ENCODE results near the gene MPO. TPM values are rescaled to one million over a fixed set of nuclear protein-coding genes. Genes with fewer than 3 reads are reported as not detected.

MPO gene
- total and polyA plus RNA-seq, 2 of the 4 experiments (the other 2 are of a cell fraction) = not detected

DNA sequence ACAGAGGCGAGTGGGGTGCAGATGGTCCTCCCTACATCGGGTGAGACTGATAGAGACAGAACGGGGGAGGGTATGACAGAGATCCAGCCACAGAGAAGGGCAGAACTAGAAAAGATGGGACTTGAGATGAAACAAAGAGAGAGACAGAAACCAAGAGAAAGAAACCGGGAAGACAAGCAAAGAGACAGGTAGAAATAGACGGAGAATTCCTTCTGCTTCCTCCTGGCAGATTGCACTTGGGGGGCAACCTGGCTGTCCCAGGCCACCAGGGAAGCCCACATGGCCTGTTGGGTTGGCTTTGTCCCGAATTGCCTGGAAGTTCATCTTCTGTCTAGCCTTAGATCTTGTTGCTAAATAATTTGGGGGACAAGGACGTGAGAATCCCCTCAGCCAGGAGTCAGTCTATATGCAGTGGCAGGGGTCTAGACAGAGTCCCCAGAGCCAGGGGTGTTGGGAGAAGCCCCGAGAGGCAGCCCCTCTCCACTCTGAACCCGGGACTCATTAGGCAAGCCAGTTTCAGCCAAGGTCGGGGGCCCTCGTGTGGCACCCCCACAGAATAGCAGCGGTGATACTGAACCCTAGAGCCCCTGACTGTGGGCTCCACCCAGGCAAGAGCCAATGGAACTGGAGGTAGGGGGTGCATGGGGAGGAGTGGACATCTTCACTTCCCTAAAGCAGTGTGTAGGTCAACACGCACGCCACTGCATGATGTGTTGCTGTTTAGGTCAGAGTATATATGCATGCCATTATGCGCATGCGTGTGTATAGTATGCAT is 48.5 kb upstream of the MPO start:
- ATAC-seq (ENCODE audit: low read depth) = peak; percentile 38; the same call in 1 of the 2 replicates
- H3K9me1 ChIP-seq (ENCODE audit: insufficient read depth, low read length) = peaks cover 7% of the 10 kb centered on the region; the same call in 1 of the 2 replicates
- no peak overlapping the region for H3K27ac ChIP-seq (ENCODE audit: insufficient read depth, low read length)
- H4K20me1 ChIP-seq (ENCODE audit: insufficient read depth, low read length) = no peaks in the 10 kb centered on the region
- no peak overlapping the region for H4K5ac ChIP-seq (ENCODE audit: low read depth, low read length)
- peak overlapping the region; percentile 38; the same call in 1 of the 2 replicates for H3K23ac ChIP-seq (ENCODE audit: low read depth, low read length)
- no TSS peak for BruUV-seq (replicated peaks)
- no peak overlapping the region for H2AFZ ChIP-seq (replicated peaks; ENCODE audit: low read length, poor library complexity)
- no peaks in the 10 kb centered on the region for H3K36me3 ChIP-seq (ENCODE audit: control insufficient read depth, insufficient read depth, low read length)
- H3K56ac ChIP-seq (ENCODE audit: extremely low read depth, insufficient read depth, low read length) = no peak overlapping the region
- POLR2A ChIA-PET (ENCODE audit: unreplicated experiment) = no interaction called here
- CTCF ChIA-PET = no interaction called here
- H4K91ac ChIP-seq (ENCODE audit: insufficient read depth, low read depth, low read length) = no peak overlapping the region
- H2AK9ac ChIP-seq (replicated peaks; ENCODE audit: low read depth, low read length, poor library complexity) = peak overlapping the region; percentile 37
- no peak overlapping the region for H3K18ac ChIP-seq (ENCODE audit: low read depth, low read length)
- no peak overlapping the region for H3K4ac ChIP-seq (ENCODE audit: low read depth, low read length)
- intact Hi-C loops (cut with micrococcal nuclease) (no loop called here), dilution Hi-C loops (cut with HindIII; ENCODE audit: low sequenced_read_pairs, unreplicated experiment) (no loop called here), in situ Hi-C loops (cut with MboI; ENCODE audit: low sequenced_read_pairs) (loop anchor here (25.0 kb wide), 1 partner anchor 467 kb away; the partner anchor contains the start of gene MRPS23)
- no peak overlapping the region for H2BK120ac ChIP-seq (ENCODE audit: low read depth, low read length)
- no peak overlapping the region for H3K9ac ChIP-seq (ENCODE audit: low read depth, low read length)
- H2BK5ac ChIP-seq (ENCODE audit: low read depth, low read length, poor library complexity, severe bottlenecking) = no peak overlapping the region
- 28% methylated on average over 9 of the region's 16 CpGs; no CpG with 5 or more reads in 1 of the 2 experiments for WGBS, 2 experiments (ENCODE audit: extremely low coverage in 2 of 2, insufficient read length in 1 of 2)
- H3K79me1 ChIP-seq (ENCODE audit: low read depth in 1 of 2, low read length in 2 of 2) = no peaks in the 10 kb centered on the region
- H3K4me3 ChIP-seq (ENCODE audit: insufficient read depth, low read depth, low read length) = no peak overlapping the region
- no peak overlapping the region for H2BK15ac ChIP-seq (ENCODE audit: low read depth, low read length)
- TF ChIP-seq SMC3 (IDR thresholded peaks at IDR 0.05; ENCODE audit: low read depth, low read length) = no peak
- TF ChIP-seq, protein P1, sequence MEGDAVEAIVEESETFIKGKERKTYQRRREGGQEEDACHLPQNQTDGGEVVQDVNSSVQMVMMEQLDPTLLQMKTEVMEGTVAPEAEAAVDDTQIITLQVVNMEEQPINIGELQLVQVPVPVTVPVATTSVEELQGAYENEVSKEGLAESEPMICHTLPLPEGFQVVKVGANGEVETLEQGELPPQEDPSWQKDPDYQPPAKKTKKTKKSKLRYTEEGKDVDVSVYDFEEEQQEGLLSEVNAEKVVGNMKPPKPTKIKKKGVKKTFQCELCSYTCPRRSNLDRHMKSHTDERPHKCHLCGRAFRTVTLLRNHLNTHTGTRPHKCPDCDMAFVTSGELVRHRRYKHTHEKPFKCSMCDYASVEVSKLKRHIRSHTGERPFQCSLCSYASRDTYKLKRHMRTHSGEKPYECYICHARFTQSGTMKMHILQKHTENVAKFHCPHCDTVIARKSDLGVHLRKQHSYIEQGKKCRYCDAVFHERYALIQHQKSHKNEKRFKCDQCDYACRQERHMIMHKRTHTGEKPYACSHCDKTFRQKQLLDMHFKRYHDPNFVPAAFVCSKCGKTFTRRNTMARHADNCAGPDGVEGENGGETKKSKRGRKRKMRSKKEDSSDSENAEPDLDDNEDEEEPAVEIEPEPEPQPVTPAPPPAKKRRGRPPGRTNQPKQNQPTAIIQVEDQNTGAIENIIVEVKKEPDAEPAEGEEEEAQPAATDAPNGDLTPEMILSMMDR (conservative IDR thresholded peaks at IDR 0.05; ENCODE audit: low read depth, low read length) = 0 out of 2 replicates have a peak, but pooled peaks have one; percentile 25
- no peak overlapping the region for H4K8ac ChIP-seq (ENCODE audit: low read depth in 2 of 2, low read length in 2 of 2)
- no peak overlapping the region; the same call in 1 of the 2 replicates for H3K4me2 ChIP-seq (ENCODE audit: low read depth, low read length)
- H3K27me3 ChIP-seq (ENCODE audit: control insufficient read depth, insufficient read depth, low read length) = peaks cover 5% of the 10 kb centered on the region; the same call in 1 of the 2 replicates
- H3K9me3 ChIP-seq (ENCODE audit: control insufficient read depth, insufficient read depth, low read length) = no peaks in the 10 kb centered on the region
- DNase-seq = no peak
- H2BK20ac ChIP-seq (ENCODE audit: low read depth, low read length) = no peak overlapping the region
- no peak overlapping the region for H3K14ac ChIP-seq (replicated peaks; ENCODE audit: low read depth, low read length)
- peaks cover 8% of the 10 kb centered on the region for H3K4me1 ChIP-seq (ENCODE audit: control insufficient read depth, insufficient read depth, low read length)
- no peak overlapping the region for H2AK5ac ChIP-seq (ENCODE audit: low read depth, low read length)
